GM12875 (cell line): ENCODE measurements around the gene TMCO4.

Source experiments
- H3K4me3 ChIP-seq: one replicate; pipeline ENCODE4 v1.5.1; 2011; ENCODE audit warnings: low read depth, low read length, control low read depth
- TF ChIP-seq, protein P1 (sequence below): IDR thresholded peaks from 2 replicates; pipeline ENCODE4 v1.5.1; 2011; ENCODE audit warnings: low read depth, mild to moderate bottlenecking, control low read depth, inconsistent platforms, low read length, moderate library complexity, borderline replicate concordance; ENCODE audit not compliant: insufficient read depth

Gene TMCO4

DNA sequence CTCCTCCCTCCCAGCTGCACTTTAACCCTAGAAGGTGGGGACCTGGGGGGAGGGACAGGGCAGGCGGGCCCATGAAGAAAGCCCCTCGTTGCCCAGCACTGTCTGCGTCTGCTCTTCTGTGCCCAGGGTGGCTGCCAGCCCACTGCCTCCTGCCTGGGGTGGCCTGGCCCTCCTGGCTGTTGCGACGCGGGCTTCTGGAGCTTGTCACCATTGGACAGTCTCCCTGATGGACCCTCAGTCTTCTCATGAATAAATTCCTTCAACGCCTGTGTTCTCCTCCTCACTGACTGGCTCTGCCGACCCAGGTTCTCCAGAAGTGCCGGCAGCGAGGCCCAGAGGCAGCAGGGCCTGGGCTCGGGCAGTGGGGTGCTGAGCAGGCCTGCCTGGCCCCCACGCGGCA, 141.5 kb downstream of the TMCO4 start:
- TF ChIP-seq, protein P1, sequence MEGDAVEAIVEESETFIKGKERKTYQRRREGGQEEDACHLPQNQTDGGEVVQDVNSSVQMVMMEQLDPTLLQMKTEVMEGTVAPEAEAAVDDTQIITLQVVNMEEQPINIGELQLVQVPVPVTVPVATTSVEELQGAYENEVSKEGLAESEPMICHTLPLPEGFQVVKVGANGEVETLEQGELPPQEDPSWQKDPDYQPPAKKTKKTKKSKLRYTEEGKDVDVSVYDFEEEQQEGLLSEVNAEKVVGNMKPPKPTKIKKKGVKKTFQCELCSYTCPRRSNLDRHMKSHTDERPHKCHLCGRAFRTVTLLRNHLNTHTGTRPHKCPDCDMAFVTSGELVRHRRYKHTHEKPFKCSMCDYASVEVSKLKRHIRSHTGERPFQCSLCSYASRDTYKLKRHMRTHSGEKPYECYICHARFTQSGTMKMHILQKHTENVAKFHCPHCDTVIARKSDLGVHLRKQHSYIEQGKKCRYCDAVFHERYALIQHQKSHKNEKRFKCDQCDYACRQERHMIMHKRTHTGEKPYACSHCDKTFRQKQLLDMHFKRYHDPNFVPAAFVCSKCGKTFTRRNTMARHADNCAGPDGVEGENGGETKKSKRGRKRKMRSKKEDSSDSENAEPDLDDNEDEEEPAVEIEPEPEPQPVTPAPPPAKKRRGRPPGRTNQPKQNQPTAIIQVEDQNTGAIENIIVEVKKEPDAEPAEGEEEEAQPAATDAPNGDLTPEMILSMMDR: no peak
- H3K4me3 ChIP-seq: no peak overlapping the region

DNA sequence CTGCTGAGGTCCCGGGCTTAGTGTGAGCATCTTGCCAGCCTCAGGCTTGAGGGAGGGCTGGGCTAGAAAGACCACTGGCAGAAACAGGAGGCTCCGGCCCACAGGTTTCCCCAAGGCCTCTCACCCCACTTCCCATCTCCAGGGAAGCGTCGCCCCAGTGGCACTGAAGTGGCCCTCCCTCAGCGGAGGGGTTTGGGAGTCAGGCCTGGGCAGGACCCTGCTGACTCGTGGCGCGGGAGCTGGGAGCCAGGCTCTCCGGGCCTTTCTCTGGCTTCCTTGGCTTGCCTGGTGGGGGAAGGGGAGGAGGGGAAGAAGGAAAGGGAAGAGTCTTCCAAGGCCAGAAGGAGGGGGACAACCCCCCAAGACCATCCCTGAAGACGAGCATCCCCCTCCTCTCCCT, 142.2 kb downstream of the TMCO4 start:
- TF ChIP-seq, protein P1: no peak
- H3K4me3 ChIP-seq: no peak overlapping the region

DNA sequence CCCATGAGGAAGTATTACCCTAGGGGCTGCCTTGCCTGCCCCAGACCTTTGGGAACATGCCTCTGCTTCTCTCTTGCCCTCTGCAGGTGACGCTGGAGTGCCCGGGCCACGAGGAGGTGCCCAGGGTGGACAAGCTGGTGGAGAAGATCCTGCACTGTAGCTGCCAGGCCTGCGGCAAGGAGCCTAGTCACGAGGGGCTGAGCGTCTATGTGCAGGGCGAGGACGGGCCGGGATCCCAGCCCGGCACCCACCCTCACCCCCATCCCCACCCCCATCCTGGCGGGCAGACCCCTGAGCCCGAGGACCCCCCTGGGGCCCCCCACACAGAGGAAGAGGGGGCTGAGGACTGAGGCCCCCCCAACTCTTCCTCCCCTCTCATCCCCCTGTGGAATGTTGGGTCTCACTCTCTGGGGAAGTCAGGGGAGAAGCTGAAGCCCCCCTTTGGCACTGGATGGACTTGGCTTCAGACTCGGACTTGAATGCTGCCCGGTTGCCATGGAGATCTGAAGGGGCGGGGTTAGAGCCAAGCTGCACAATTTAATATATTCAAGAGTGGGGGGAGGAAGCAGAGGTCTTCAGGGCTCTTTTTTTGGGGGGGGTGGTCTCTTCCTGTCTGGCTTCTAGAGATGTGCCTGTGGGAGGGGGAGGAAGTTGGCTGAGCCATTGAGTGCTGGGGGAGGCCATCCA, 142.8 kb downstream of the TMCO4 start:
- H3K4me3 ChIP-seq: no peak overlapping the region
- TF ChIP-seq, protein P1: no peak

DNA sequence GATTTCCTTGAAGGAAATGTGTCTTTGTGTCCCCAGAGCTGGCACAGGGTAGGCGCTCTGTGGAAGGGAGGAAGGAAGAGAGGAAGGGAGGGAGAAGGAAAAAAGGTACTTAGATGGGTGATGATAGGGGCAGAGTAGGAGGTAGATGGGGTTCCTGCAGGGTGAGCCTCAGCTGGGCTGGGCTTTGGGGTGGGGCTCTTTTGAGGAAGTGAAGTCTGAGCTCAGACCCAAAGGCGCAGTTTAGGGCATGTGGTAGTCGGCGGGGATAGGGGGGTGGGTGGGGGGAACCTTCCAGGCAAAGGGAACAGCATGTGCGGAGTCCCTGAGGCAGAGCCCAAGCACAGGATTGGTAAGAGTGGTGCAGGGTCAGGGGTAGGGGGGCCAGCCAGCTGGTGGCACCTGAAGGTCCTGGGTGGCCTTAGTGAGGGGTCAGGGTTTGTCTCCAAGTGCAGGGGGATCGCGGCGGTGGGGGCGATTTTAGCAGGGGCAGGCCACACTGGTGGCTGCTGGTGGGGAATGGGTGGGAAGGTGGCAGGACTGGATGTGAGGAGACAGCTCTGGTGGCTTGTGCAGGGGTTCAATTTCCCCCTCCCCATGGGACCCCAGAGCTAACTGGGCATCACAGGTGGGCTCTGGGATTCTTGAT, 143.5 kb downstream of the TMCO4 start:
- H3K4me3 ChIP-seq: no peak overlapping the region
- TF ChIP-seq, protein P1: no peak

DNA sequence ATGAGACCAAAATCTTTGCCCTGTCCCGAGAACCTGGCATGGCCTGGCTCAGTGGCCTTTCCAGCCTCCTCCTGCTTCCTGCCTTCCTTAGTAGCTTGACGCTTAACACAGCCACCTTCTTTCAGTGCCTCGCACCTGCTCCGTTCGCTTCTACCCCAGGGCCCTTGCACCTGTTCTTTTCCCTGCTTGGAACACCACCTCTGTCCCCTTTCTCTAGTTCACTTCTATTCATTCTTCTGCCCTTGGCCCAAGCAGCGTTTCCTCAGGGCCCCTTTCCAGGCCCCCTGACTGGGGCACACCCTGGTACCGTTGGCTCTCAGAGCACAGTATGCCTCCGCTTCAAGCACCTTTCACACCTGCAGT, 144.0 kb downstream of the TMCO4 start:
- no peak overlapping the region for H3K4me3 ChIP-seq
- TF ChIP-seq, protein P1: no peak

DNA sequence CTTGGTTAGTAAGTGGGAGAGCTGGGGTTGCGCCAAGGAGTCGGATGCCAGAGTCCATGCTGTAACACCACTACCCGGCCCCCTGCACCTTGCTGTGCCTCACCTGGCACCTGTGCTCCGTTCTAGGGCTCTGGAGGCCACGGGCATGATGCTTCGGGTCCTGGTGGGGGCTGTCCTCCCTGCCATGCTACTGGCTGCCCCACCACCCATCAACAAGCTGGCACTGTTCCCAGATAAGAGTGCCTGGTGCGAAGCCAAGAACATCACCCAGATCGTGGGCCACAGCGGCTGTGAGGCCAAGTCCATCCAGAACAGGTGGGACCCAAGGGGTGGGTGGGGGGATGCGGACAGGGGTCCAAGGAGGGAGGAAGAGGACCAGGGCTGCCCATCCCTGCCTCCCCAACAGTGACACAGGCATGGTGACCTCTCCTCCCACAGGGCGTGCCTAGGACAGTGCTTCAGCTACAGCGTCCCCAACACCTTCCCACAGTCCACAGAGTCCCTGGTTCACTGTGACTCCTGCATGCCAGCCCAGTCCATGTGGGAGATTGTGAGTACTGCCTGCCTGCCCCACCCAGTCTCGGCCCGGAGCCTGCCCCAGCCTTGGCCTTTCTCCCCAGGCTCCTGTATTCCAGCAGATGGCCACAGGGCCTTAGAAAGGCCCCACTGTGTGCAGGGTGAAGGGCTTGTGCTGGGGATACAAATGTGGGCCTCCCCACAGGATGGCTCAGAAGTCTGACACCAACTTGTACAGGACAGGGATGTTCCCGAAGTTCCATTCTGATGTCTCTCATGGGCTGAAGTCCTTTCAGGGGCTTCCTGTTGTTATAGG, 144.6 kb downstream of the TMCO4 start:
- H3K4me3 ChIP-seq: no peak overlapping the region
- TF ChIP-seq, protein P1: no peak
